KBM-7 (cell line): ENCODE results near the gene JARID2.

ENCODE experiments used
- DNase-seq: peaks from one replicate; pipeline ENCODE4 v3.0.0-alpha.2; 2015
- in situ Hi-C: fragments of 300-500 bp; cut with MboI; formaldehyde crosslinking; loops from 2 replicates; pipeline ENCODE4 v1.14.3; 2020; ENCODE audit warnings: low sequenced_read_pairs, low pct_unique_long_range_greater_than_20kb, mixed read lengths

JARID2 gene

GRCh38 chr6:15341311-15342001 lies 95.6 kb downstream of the JARID2 start:
- no peak for DNase-seq
- in situ Hi-C loops, result no loop called here

- DNase-seq, result no peak
- in situ Hi-C loops, result no loop called here
Observed at GRCh38 chr6:15342114-15342513, 96.2 kb downstream of the JARID2 start.

GRCh38 chr6:15343490-15344191 lies 97.8 kb downstream of the JARID2 start:
- in situ Hi-C loops, result no loop called here
- DNase-seq, result no peak

- in situ Hi-C loops, result no loop called here
- no peak for DNase-seq
Observed at GRCh38 chr6:15344192-15344519, 98.3 kb downstream of the JARID2 start.

- in situ Hi-C loops, result no loop called here
- DNase-seq, result no peak
Observed at GRCh38 chr6:15344831-15345230, 99.0 kb downstream of the JARID2 start.

- in situ Hi-C loops, result no loop called here
- DNase-seq, result no peak
Observed at GRCh38 chr6:15346315-15346714, 100.4 kb downstream of the JARID2 start.

- in situ Hi-C loops, result no loop called here
- DNase-seq, result no peak
Observed at GRCh38 chr6:15348528-15348927, 102.7 kb downstream of the JARID2 start.

GRCh38 chr6:15349379-15349778 lies 103.5 kb downstream of the JARID2 start:
- DNase-seq, result no peak

GRCh38 chr6:15350386-15351083 lies 104.7 kb downstream of the JARID2 start:
- DNase-seq, result no peak
- in situ Hi-C loops, result no loop called here

More at GRCh38 chr6:15349379-15349778, 103.5 kb downstream of the JARID2 start:
- in situ Hi-C loops, result no loop called here

- in situ Hi-C loops, result no loop called here
- no peak for DNase-seq
Observed at GRCh38 chr6:15351631-15352030, 105.8 kb downstream of the JARID2 start.

GRCh38 chr6:15352220-15352619 lies 106.4 kb downstream of the JARID2 start:
- DNase-seq, result no peak
- in situ Hi-C loops, result no loop called here

- in situ Hi-C loops, result no loop called here
- DNase-seq, result no peak
Observed at GRCh38 chr6:15352845-15353244, 107.0 kb downstream of the JARID2 start.

GRCh38 chr6:15355683-15356099 lies 109.8 kb downstream of the JARID2 start:
- no peak for DNase-seq
- in situ Hi-C loops, result no loop called here

- peak; percentile 44 for DNase-seq
- in situ Hi-C loops, result no loop called here
Observed at GRCh38 chr6:15356179-15356578, 110.3 kb downstream of the JARID2 start.

GRCh38 chr6:15356937-15357336 lies 111.1 kb downstream of the JARID2 start:
- in situ Hi-C loops, result no loop called here
- no peak for DNase-seq

GRCh38 chr6:15357782-15358181 lies 111.9 kb downstream of the JARID2 start:
- in situ Hi-C loops, result no loop called here
- no peak for DNase-seq

- in situ Hi-C loops, result no loop called here
- DNase-seq, result peak; percentile 79
Observed at GRCh38 chr6:15358579-15359327, 112.9 kb downstream of the JARID2 start.

GRCh38 chr6:15359335-15359862 lies 113.5 kb downstream of the JARID2 start:
- no peak for DNase-seq
- in situ Hi-C loops, result no loop called here

GRCh38 chr6:15360300-15360699 lies 114.4 kb downstream of the JARID2 start:
- in situ Hi-C loops, result no loop called here
- no peak for DNase-seq
